Neural cell (in vitro differentiated cells): ENCODE measurements around the gene ZIK1. TPM values are rescaled to one million over a fixed set of nuclear protein-coding genes. Genes with fewer than 3 reads are reported as not detected.

Experiments
- H2AFZ ChIP-seq: fragments of 200-600, 300-800 bp; sonication (generic), shearing (Covaris generic); 2 replicates; pipeline ENCODE4 v1.6.0; 2014; ENCODE audit warnings: low read depth, mild to moderate bottlenecking, antibody characterized with exemption, low read length, moderate library complexity
- H3F3A ChIP-seq: fragments of 200-600 bp; shearing (Covaris generic); 2 replicates; pipeline ENCODE4 v1.6.1; 2016; ENCODE audit warnings: mild to moderate bottlenecking, moderate library complexity, mixed read lengths, antibody characterized with exemption, low read length; ENCODE audit not compliant: insufficient read depth, poor library complexity, severe bottlenecking
- H3K27ac ChIP-seq: fragments of 200-600, 300-800 bp; sonication (generic), shearing (Covaris generic); 2 replicates; pipeline ENCODE4 v1.5.1; 2014; ENCODE audit warnings: mild to moderate bottlenecking, low read length, moderate library complexity
- H3K27me3 ChIP-seq: fragments of 300-800, 200-600 bp; sonication (generic), shearing (Covaris generic); 2 replicates; pipeline ENCODE4 v1.6.0; 2014; ENCODE audit warnings: mild to moderate bottlenecking, low read depth, low read length, moderate library complexity; ENCODE audit not compliant: insufficient read depth
- H3K36me3 ChIP-seq: fragments of 300-800, 200-600 bp; sonication (generic), shearing (Covaris generic); 2 replicates; pipeline ENCODE4 v1.5.1; 2014; ENCODE audit warnings: mild to moderate bottlenecking, antibody characterized with exemption, low read length, moderate library complexity; ENCODE audit not compliant: insufficient read depth
- H3K4me2 ChIP-seq: fragments of 300-800, 200-600 bp; sonication (generic), shearing (Covaris generic); 2 replicates; pipeline ENCODE4 v1.6.0; 2014; ENCODE audit warnings: mild to moderate bottlenecking, low read length
- H3K4me3 ChIP-seq: fragments of 300-800, 200-600 bp; sonication (generic), shearing (Covaris generic); 2 replicates; pipeline ENCODE4 v1.5.1; 2014; ENCODE audit warnings: mild to moderate bottlenecking, low read length, moderate library complexity
- H3K79me2 ChIP-seq: fragments of 200-600 bp; shearing (Covaris generic); replicated peaks from 2 replicates; pipeline ENCODE4 v1.6.0; 2014; ENCODE audit warnings: mild to moderate bottlenecking, low read length, moderate library complexity; ENCODE audit not compliant: insufficient read depth
- H3K9ac ChIP-seq: fragments of 300-800, 200-600 bp; sonication (generic), shearing (Covaris generic); 2 replicates; pipeline ENCODE4 v1.6.1; 2016; ENCODE audit warnings: mild to moderate bottlenecking, low read length, mixed read lengths
- H3K9me2 ChIP-seq: fragments of 200-600 bp; shearing (Covaris generic); 2 replicates; pipeline ENCODE4 v1.6.1; 2016; ENCODE audit warnings: mild to moderate bottlenecking, low read length, mixed read lengths; ENCODE audit not compliant: insufficient read depth
- H3K9me3 ChIP-seq: fragments of 200-600, 300-800 bp; sonication (generic), shearing (Covaris generic); 2 replicates; pipeline ENCODE4 v1.6.1; 2016; ENCODE audit warnings: mild to moderate bottlenecking, mixed run types, low read length, moderate library complexity, mixed read lengths
- H4K20me1 ChIP-seq: fragments of 200-600 bp; shearing (Covaris generic); 2 replicates; pipeline ENCODE4 v1.6.1; 2016; ENCODE audit warnings: mild to moderate bottlenecking, mixed run types; ENCODE audit not compliant: insufficient read depth
- EP300 ChIP-seq: fragments of 450-650 bp; conservative IDR thresholded peaks from 2 replicates; pipeline ENCODE4 v1.6.1; 2014; ENCODE audit warnings: antibody characterized with exemption, mild to moderate bottlenecking, moderate library complexity; ENCODE audit not compliant: poor library complexity, severe bottlenecking
- EZH2 ChIP-seq: fragments of 200-600, 300-800 bp; shearing (Covaris generic), sonication (generic); IDR thresholded peaks from 2 replicates; pipeline ENCODE4 v1.6.1; 2014; ENCODE audit warnings: antibody characterized with exemption, low read length, borderline replicate concordance, mild to moderate bottlenecking; ENCODE audit not compliant: insufficient read depth, poor library complexity, severe bottlenecking
- MXI1 ChIP-seq: fragments of 450-650 bp; conservative IDR thresholded peaks from 2 replicates; pipeline ENCODE4 v1.6.1; 2014; ENCODE audit warnings: antibody characterized with exemption, mild to moderate bottlenecking; ENCODE audit not compliant: poor library complexity, severe bottlenecking
- POLR2AphosphoS5 ChIP-seq: IDR thresholded peaks from 2 replicates; pipeline ENCODE4 v1.6.1; 2012
- RAD21 ChIP-seq: fragments of 450-650 bp; conservative IDR thresholded peaks from 2 replicates; pipeline ENCODE4 v1.6.1; 2014; ENCODE audit warnings: antibody characterized with exemption, mild to moderate bottlenecking, moderate library complexity
- SMC3 ChIP-seq: fragments of 450-650 bp; conservative IDR thresholded peaks from 2 replicates; pipeline ENCODE4 v1.6.1; 2014; ENCODE audit warnings: antibody characterized with exemption, mild to moderate bottlenecking, moderate library complexity; ENCODE audit not compliant: poor library complexity
- TAF1 ChIP-seq: IDR thresholded peaks from 2 replicates; pipeline ENCODE4 v1.6.1; 2012; ENCODE audit warnings: low read depth
- polyA plus RNA-seq: library from polyadenylated mRNA; depleted of rRNA; stranded (reverse); fragments of >200 nt; gene quantifications from 2 replicates; pipeline ENCODE4 v1.2.3, GENCODE V29; 2014
- TF ChIP-seq, protein P1 (sequence below): fragments of 450-650 bp; IDR thresholded peaks from 2 replicates; pipeline ENCODE4 v1.5.1; 2014; ENCODE audit warnings: antibody characterized with exemption, mild to moderate bottlenecking, moderate library complexity; ENCODE audit not compliant: poor library complexity, severe bottlenecking
- TF ChIP-seq, protein P2 (sequence below): IDR thresholded peaks from 2 replicates; pipeline ENCODE4 v1.6.1; 2012; ENCODE audit warnings: borderline replicate concordance

ZIK1 gene
- polyA plus RNA-seq, 1 donor from 2014 or later: 25.2 TPM

DNA sequence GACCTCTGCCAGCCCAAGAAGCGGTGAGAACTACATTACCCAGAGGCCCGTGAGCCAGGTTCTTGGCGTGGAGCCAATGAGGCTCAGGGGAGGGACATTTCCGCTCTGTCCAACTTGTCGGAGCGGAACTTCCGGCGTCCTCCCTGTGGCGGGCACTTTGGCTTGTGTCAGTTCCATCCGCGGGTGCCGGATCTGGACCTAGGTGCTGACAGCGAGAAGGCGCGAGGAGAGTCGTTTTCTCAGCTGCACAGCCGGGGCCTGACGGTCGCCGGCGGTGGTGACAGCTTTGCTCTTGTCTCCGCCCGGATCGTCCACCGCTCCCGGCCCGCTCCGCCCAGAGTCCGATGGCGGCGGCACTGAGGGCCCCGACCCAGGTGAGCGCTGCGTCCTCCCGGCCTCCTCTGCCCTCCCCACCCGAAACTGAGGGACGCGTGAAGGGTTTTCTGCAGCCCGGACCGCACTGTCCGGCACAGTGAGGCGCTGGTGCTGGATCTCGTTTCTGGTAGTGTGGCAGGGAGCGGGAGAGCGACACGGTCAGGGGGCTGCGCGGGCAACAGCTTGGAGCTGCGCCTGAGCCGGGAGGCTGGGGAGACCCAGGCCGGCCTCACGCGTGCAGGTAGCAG is 15.9 kb downstream of the ZIK1 start, which contains the start of gene ZNF530:
ZNF530 (plus strand) TSS at position 125 of the 623 bp plus-strand sequence. CDS start 4,461 bp downstream, outside the sequence.
- H3K9me3 ChIP-seq: no peaks in the 10 kb centered on the region
- H3K9ac ChIP-seq: peak within 1 kb of the TSS; percentile 72
- H3K79me2 ChIP-seq: peaks cover 5% of the 10 kb centered on the region
- no peaks in the 10 kb centered on the region for H3K36me3 ChIP-seq
- H2AFZ ChIP-seq: peak within 1 kb of the TSS; percentile 88
- TF ChIP-seq, protein P1, sequence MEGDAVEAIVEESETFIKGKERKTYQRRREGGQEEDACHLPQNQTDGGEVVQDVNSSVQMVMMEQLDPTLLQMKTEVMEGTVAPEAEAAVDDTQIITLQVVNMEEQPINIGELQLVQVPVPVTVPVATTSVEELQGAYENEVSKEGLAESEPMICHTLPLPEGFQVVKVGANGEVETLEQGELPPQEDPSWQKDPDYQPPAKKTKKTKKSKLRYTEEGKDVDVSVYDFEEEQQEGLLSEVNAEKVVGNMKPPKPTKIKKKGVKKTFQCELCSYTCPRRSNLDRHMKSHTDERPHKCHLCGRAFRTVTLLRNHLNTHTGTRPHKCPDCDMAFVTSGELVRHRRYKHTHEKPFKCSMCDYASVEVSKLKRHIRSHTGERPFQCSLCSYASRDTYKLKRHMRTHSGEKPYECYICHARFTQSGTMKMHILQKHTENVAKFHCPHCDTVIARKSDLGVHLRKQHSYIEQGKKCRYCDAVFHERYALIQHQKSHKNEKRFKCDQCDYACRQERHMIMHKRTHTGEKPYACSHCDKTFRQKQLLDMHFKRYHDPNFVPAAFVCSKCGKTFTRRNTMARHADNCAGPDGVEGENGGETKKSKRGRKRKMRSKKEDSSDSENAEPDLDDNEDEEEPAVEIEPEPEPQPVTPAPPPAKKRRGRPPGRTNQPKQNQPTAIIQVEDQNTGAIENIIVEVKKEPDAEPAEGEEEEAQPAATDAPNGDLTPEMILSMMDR: no peak
- TF ChIP-seq MXI1: peak; percentile 82
- no peak for TF ChIP-seq TAF1
- TF ChIP-seq EZH2: no peak
- peak; percentile 56 for TF ChIP-seq SMC3
- TF ChIP-seq POLR2AphosphoS5: peak; percentile 68
- TF ChIP-seq EP300: no peak
- TF ChIP-seq, protein P2, sequence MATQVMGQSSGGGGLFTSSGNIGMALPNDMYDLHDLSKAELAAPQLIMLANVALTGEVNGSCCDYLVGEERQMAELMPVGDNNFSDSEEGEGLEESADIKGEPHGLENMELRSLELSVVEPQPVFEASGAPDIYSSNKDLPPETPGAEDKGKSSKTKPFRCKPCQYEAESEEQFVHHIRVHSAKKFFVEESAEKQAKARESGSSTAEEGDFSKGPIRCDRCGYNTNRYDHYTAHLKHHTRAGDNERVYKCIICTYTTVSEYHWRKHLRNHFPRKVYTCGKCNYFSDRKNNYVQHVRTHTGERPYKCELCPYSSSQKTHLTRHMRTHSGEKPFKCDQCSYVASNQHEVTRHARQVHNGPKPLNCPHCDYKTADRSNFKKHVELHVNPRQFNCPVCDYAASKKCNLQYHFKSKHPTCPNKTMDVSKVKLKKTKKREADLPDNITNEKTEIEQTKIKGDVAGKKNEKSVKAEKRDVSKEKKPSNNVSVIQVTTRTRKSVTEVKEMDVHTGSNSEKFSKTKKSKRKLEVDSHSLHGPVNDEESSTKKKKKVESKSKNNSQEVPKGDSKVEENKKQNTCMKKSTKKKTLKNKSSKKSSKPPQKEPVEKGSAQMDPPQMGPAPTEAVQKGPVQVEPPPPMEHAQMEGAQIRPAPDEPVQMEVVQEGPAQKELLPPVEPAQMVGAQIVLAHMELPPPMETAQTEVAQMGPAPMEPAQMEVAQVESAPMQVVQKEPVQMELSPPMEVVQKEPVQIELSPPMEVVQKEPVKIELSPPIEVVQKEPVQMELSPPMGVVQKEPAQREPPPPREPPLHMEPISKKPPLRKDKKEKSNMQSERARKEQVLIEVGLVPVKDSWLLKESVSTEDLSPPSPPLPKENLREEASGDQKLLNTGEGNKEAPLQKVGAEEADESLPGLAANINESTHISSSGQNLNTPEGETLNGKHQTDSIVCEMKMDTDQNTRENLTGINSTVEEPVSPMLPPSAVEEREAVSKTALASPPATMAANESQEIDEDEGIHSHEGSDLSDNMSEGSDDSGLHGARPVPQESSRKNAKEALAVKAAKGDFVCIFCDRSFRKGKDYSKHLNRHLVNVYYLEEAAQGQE: no peak
- peak; percentile 21 for TF ChIP-seq RAD21
- H3K4me2 ChIP-seq: peak within 1 kb of the TSS; percentile 72
- no peaks in the 10 kb centered on the region for H3K27me3 ChIP-seq
- no peaks in the 10 kb centered on the region for H4K20me1 ChIP-seq
- no peak within 1 kb of the TSS for H3K27ac ChIP-seq
- peak within 1 kb of the TSS; percentile 94 for H3K4me3 ChIP-seq
- H3K9me2 ChIP-seq: no peaks in the 10 kb centered on the region
- no peaks in the 10 kb centered on the region for H3F3A ChIP-seq

DNA sequence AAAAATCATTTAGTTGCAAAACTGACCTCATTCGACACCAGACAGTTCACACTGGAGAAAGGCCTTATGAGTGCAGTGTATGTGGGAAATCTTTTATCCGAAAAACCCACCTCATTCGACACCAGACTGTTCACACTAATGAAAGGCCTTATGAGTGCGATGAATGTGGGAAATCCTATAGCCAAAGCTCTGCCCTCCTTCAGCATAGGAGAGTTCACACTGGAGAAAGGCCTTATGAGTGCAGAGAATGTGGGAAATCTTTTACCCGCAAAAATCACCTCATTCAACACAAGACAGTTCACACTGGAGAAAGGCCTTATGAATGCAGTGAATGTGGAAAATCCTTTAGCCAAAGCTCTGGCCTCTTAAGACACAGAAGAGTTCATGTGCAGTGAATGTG is 23.0 kb downstream of the ZIK1 start:
- Histone ChIP-seq H3K36me3 (peaks cover 6% of the 10 kb centered on the region), H3F3A (no peaks in the 10 kb centered on the region), H3K4me2 (no peak overlapping the region), H3K27me3 (no peaks in the 10 kb centered on the region), H3K9me3 (no peaks in the 10 kb centered on the region), H4K20me1 (no peaks in the 10 kb centered on the region), H3K9me2 (no peaks in the 10 kb centered on the region), H2AFZ (no peak overlapping the region), H3K27ac (no peak overlapping the region), H3K4me3 (no peak overlapping the region), H3K79me2 (no peaks in the 10 kb centered on the region), H3K9ac (no peak overlapping the region)
- TF ChIP-seq SMC3 (no peak), EP300 (no peak), EZH2 (no peak)
- TF ChIP-seq, protein P1: no peak
